Measurements from ENCODE around the gene SLC10A7. TPM values are rescaled to one million over a fixed set of nuclear protein-coding genes. Genes with fewer than 3 reads are reported as not detected.
A peak's percentile ranks its signal among the peaks of the same experiment; 100 is the strongest.

The SLC10A7 gene
- total RNA-seq, 1 donor: 20.3 TPM

GRCh38 chr4:146343199-146343598, 178.5 kb downstream of the SLC10A7 start:
- TF ChIP-seq CTCF (IDR thresholded peaks at IDR 0.05; ENCODE audit: insufficient read depth, low read depth, low read length): no peak
- no peak for DNase-seq (ENCODE audit: low read depth)
- no peak overlapping the region for H3K4me3 ChIP-seq (ENCODE audit: low read depth, low read length)

GRCh38 chr4:146342600-146343192, 179.0 kb downstream of the SLC10A7 start:
- TF ChIP-seq CTCF (IDR thresholded peaks at IDR 0.05; ENCODE audit: insufficient read depth, low read depth, low read length): peak; percentile 50
- H3K4me3 ChIP-seq (ENCODE audit: low read depth, low read length): no peak overlapping the region
- DNase-seq (ENCODE audit: low read depth): peak; percentile 68

- no peak overlapping the region for H3K4me3 ChIP-seq (ENCODE audit: low read depth, low read length)
- peak; percentile 50 for TF ChIP-seq CTCF (IDR thresholded peaks at IDR 0.05; ENCODE audit: insufficient read depth, low read depth, low read length)
- DNase-seq (ENCODE audit: low read depth): peak; percentile 28
Observed at GRCh38 chr4:146340798-146341197, 180.9 kb downstream of the SLC10A7 start.

- peak; percentile 12 for TF ChIP-seq CTCF (IDR thresholded peaks at IDR 0.05; ENCODE audit: insufficient read depth, low read depth, low read length)
- no peak overlapping the region for H3K4me3 ChIP-seq (ENCODE audit: low read depth, low read length)
- peak; percentile 20 for DNase-seq (ENCODE audit: low read depth)
Observed at GRCh38 chr4:146338512-146338911, 183.2 kb downstream of the SLC10A7 start.

- TF ChIP-seq CTCF (IDR thresholded peaks at IDR 0.05; ENCODE audit: insufficient read depth, low read depth, low read length): no peak
Observed at GRCh38 chr4:146336410-146336807, 185.3 kb downstream of the SLC10A7 start.

GRCh38 chr4:146335763-146336409, 185.9 kb downstream of the SLC10A7 start:
- no peak for DNase-seq (ENCODE audit: low read depth)
- no peak for TF ChIP-seq CTCF (IDR thresholded peaks at IDR 0.05; ENCODE audit: insufficient read depth, low read depth, low read length)
- no peak overlapping the region for H3K4me3 ChIP-seq (ENCODE audit: low read depth, low read length)

More at GRCh38 chr4:146336410-146336807, 185.3 kb downstream of the SLC10A7 start:
- H3K4me3 ChIP-seq (ENCODE audit: low read depth, low read length): no peak overlapping the region
- DNase-seq (ENCODE audit: low read depth): peak; percentile 5
